ENCODE measurements around the gene MMP24.

MMP24 gene

DNA sequence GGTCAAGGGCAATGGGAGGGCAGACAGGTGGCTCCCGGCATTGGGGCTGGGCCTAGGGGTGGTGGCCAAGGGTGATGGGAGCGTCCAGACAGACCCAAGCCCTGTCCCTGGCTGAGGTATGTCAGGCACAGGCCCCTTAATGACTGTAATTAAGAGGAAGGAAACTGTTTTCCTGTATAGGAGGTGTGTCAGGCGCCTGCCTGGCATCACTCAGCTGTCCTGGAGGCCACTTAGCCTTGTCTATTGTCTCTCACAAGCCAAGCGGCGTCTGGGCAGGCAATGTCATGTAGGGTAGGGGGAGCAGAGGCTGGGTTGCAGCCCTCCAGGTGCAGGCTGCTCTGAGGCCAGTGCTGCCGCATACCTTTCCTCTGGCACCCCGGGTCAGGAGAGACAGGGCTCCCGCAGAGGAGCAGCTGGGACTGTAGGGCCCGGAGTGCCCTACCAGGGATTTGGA, 69.6 kb downstream of the MMP24 start:
- Histone ChIP-seq H3K79me2 (ENCODE audit: control insufficient read depth, low read length) (no peaks in the 10 kb centered on the region), H3K27me3 (ENCODE audit: control insufficient read depth, low read length) (no peaks in the 10 kb centered on the region; the same call in 1 of the 2 replicates), H3K4me1 (ENCODE audit: control insufficient read depth, low read length) (no peaks in the 10 kb centered on the region), H3K9me2 (replicated peaks; ENCODE audit: control insufficient read depth, low read length) (no peaks in the 10 kb centered on the region), H3F3A (ENCODE audit: control insufficient read depth, insufficient read depth) (no peaks in the 10 kb centered on the region), H3K36me3 (ENCODE audit: control insufficient read depth, low read length) (no peaks in the 10 kb centered on the region), H3K9me3 (ENCODE audit: control insufficient read depth, insufficient read depth, low read length) (no peaks in the 10 kb centered on the region), H3K4me3 (ENCODE audit: low read length) (no peak overlapping the region), H4K20me1 (ENCODE audit: control insufficient read depth, insufficient read depth, low read depth, low read length) (no peaks in the 10 kb centered on the region), H3K4me2 (ENCODE audit: low read length) (no peak overlapping the region), H3K27ac (ENCODE audit: low read depth, low read length) (no peak overlapping the region)
- TF ChIP-seq CTCF (IDR thresholded peaks at IDR 0.05; ENCODE audit: low read depth, low read length, poor library complexity, severe bottlenecking) = no peak
- TF ChIP-seq EZH2phosphoT487 (IDR thresholded peaks at IDR 0.05; ENCODE audit: borderline replicate concordance, low read length) = no peak

DNA sequence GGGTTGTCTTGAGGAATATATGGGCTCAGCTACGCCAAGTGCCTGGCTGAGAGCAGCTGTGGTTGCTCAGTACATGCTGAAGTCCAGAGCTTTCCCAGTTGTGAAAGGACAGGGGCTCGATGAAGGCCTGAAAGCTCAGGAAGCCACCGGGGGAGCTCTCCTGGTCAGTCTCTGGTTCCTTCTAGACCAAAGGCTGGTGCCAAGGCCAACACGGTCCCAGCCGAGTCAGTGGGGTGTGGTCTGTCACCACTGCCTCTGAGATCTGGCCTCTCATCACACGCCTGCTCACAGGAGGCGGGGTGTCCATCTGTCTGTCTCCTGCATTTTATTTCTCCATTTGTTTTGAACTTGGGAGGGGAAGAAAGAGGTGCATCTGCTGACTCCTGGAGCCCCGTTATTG, 70.7 kb downstream of the MMP24 start:
- no peak overlapping the region for H3K27ac ChIP-seq (ENCODE audit: low read depth, low read length)
- TF ChIP-seq CTCF (IDR thresholded peaks at IDR 0.05; ENCODE audit: low read depth, low read length, poor library complexity, severe bottlenecking) (no peak), EZH2phosphoT487 (IDR thresholded peaks at IDR 0.05; ENCODE audit: borderline replicate concordance, low read length) (no peak)
- H3K36me3 ChIP-seq (ENCODE audit: control insufficient read depth, low read length) = no peaks in the 10 kb centered on the region
- no peaks in the 10 kb centered on the region; the same call in 1 of the 2 replicates for H3K27me3 ChIP-seq (ENCODE audit: control insufficient read depth, low read length)
- no peaks in the 10 kb centered on the region for H3F3A ChIP-seq (ENCODE audit: control insufficient read depth, insufficient read depth)
- no peaks in the 10 kb centered on the region for H4K20me1 ChIP-seq (ENCODE audit: control insufficient read depth, insufficient read depth, low read depth, low read length)
- no peak overlapping the region for H3K4me2 ChIP-seq (ENCODE audit: low read length)
- no peaks in the 10 kb centered on the region for H3K9me2 ChIP-seq (replicated peaks; ENCODE audit: control insufficient read depth, low read length)
- no peak overlapping the region for H3K4me3 ChIP-seq (ENCODE audit: low read length)
- no peaks in the 10 kb centered on the region for H3K4me1 ChIP-seq (ENCODE audit: control insufficient read depth, low read length)
- no peaks in the 10 kb centered on the region for H3K9me3 ChIP-seq (ENCODE audit: control insufficient read depth, insufficient read depth, low read length)
- H3K79me2 ChIP-seq (ENCODE audit: control insufficient read depth, low read length) = no peaks in the 10 kb centered on the region

GRCh38 chr20:35297740-35298139, 71.2 kb downstream of the MMP24 start:
- no peaks in the 10 kb centered on the region for H3K79me2 ChIP-seq (ENCODE audit: control insufficient read depth, low read length)
- no peak for TF ChIP-seq EZH2phosphoT487 (IDR thresholded peaks at IDR 0.05; ENCODE audit: borderline replicate concordance, low read length)
- TF ChIP-seq CTCF (IDR thresholded peaks at IDR 0.05; ENCODE audit: low read depth, low read length, poor library complexity, severe bottlenecking) = no peak
- H3K4me1 ChIP-seq (ENCODE audit: control insufficient read depth, low read length) = no peaks in the 10 kb centered on the region
- no peaks in the 10 kb centered on the region for H3K36me3 ChIP-seq (ENCODE audit: control insufficient read depth, low read length)
- no peaks in the 10 kb centered on the region for H3K9me2 ChIP-seq (replicated peaks; ENCODE audit: control insufficient read depth, low read length)
- no peak overlapping the region for H3K4me2 ChIP-seq (ENCODE audit: low read length)
- H3F3A ChIP-seq (ENCODE audit: control insufficient read depth, insufficient read depth) = no peaks in the 10 kb centered on the region
- H3K4me3 ChIP-seq (ENCODE audit: low read length) = no peak overlapping the region
- H4K20me1 ChIP-seq (ENCODE audit: control insufficient read depth, insufficient read depth, low read depth, low read length) = no peaks in the 10 kb centered on the region
- no peak overlapping the region for H3K27ac ChIP-seq (ENCODE audit: low read depth, low read length)
- no peaks in the 10 kb centered on the region for H3K9me3 ChIP-seq (ENCODE audit: control insufficient read depth, insufficient read depth, low read length)
- no peaks in the 10 kb centered on the region; the same call in 1 of the 2 replicates for H3K27me3 ChIP-seq (ENCODE audit: control insufficient read depth, low read length)

Data from DOHH2 (cell line).